Measurements from ENCODE around the gene PCDH9. TPM values are rescaled to one million over a fixed set of nuclear protein-coding genes. Genes with fewer than 3 reads are reported as not detected.

The PCDH9 gene
- total and polyA plus RNA-seq, 9 donors, result 0.18 to 6.5 (median 1.3) TPM

- Histone ChIP-seq H3K36me3 (no peaks in the 10 kb centered on the region), H3K4me3 (no peak overlapping the region), H3K27me3 (no peaks in the 10 kb centered on the region), H3K9me3 (no peaks in the 10 kb centered on the region), H3K27ac (no peak overlapping the region), H3K4me1 (ENCODE audit: insufficient read depth) (no peaks in the 10 kb centered on the region)
- TF ChIP-seq CTCF (IDR thresholded peaks at IDR 0.05) (no peak), POLR2A (IDR thresholded peaks at IDR 0.05) (no peak)
- no peak for DNase-seq
- intact Hi-C loops (cut with DNase I), result no loop called here
Measured at GRCh38 chr13:66556306-66556705, 673.8 kb downstream of the PCDH9 start.

GRCh38 chr13:66553391-66553790, 676.7 kb downstream of the PCDH9 start:
- no peak for TF ChIP-seq EP300 (IDR thresholded peaks at IDR 0.05)
- no peak for TF ChIP-seq POLR2A (IDR thresholded peaks at IDR 0.05)
- TF ChIP-seq CTCF (IDR thresholded peaks at IDR 0.05), result no peak
- intact Hi-C loops (cut with DNase I), result no loop called here
- no peaks in the 10 kb centered on the region for H3K27me3 ChIP-seq
- H3K4me3 ChIP-seq, result no peak overlapping the region
- H3K27ac ChIP-seq, result no peak overlapping the region
- H3K36me3 ChIP-seq, result no peaks in the 10 kb centered on the region
- 85 to 91% (median 87%) methylated on average over 2 of the region's 2 CpGs for WGBS, 3 donors
- no peaks in the 10 kb centered on the region for H3K4me1 ChIP-seq (ENCODE audit: insufficient read depth)
- no peak for DNase-seq
- no peaks in the 10 kb centered on the region for H3K9me3 ChIP-seq

- intact Hi-C loops (cut with DNase I), result no loop called here
- 9 to 34% (median 14%) methylated on average over 4 of the region's 4 CpGs for WGBS, 3 donors
- TF ChIP-seq CTCF (IDR thresholded peaks at IDR 0.05), result no peak
- no peak for TF ChIP-seq POLR2A (IDR thresholded peaks at IDR 0.05)
- TF ChIP-seq EP300 (IDR thresholded peaks at IDR 0.05), result no peak
- Histone ChIP-seq H3K4me1 (ENCODE audit: insufficient read depth) (no peaks in the 10 kb centered on the region), H3K27me3 (no peaks in the 10 kb centered on the region), H3K27ac (no peak overlapping the region), H3K36me3 (no peaks in the 10 kb centered on the region), H3K4me3 (no peak overlapping the region), H3K9me3 (no peaks in the 10 kb centered on the region)
- no peak for DNase-seq
Measured at GRCh38 chr13:66551128-66551527, 679.0 kb downstream of the PCDH9 start.

- TF ChIP-seq CTCF (IDR thresholded peaks at IDR 0.05) (no peak), POLR2A (IDR thresholded peaks at IDR 0.05) (no peak)
- no peak overlapping the region for H3K4me3 ChIP-seq
- H3K9me3 ChIP-seq, result no peaks in the 10 kb centered on the region
- intact Hi-C loops (cut with DNase I), result no loop called here
- DNase-seq, result no peak
- no peaks in the 10 kb centered on the region for H3K4me1 ChIP-seq (ENCODE audit: insufficient read depth)
- H3K36me3 ChIP-seq, result no peaks in the 10 kb centered on the region
- no peak overlapping the region for H3K27ac ChIP-seq
- no peaks in the 10 kb centered on the region for H3K27me3 ChIP-seq
- WGBS, 3 donors, result 95 to 97% (median 97%) methylated on average over 4 of the region's 4 CpGs
Measured at GRCh38 chr13:66547685-66548084, 682.5 kb downstream of the PCDH9 start.
